Liver (tissue), 3 donors: ENCODE data around the gene GAB2.

Experiments used
- GABPA ChIP-seq, 2 donors: IDR thresholded peaks in 1 of 2; conservative IDR thresholded peaks in 1 of 2; 2 replicates each; pipeline ENCODE4 v1.6.1; 2016; ENCODE audit warnings: antibody characterized with exemption in 2 of 2, mild to moderate bottlenecking in 1 of 2, moderate library complexity in 1 of 2
- JUND ChIP-seq, 2 donors: IDR thresholded peaks; 2 replicates each; pipeline ENCODE4 v1.6.1; 2016; ENCODE audit warnings: antibody characterized with exemption in 2 of 2
- NR2F2 ChIP-seq: IDR thresholded peaks from 2 replicates; pipeline ENCODE4 v1.6.1; 2016; ENCODE audit warnings: antibody characterized with exemption
- RAD21 ChIP-seq, 2 donors: IDR thresholded peaks; 2 replicates each; pipeline ENCODE4 v1.6.1; 2016; ENCODE audit warnings: antibody characterized with exemption in 2 of 2, mild to moderate bottlenecking in 2 of 2
- REST ChIP-seq: IDR thresholded peaks from 2 replicates; pipeline ENCODE4 v1.6.1; 2016; ENCODE audit warnings: antibody characterized with exemption, mild to moderate bottlenecking
- SP1 ChIP-seq: IDR thresholded peaks from 2 replicates; pipeline ENCODE4 v1.6.1; 2018; ENCODE audit warnings: antibody characterized with exemption, mild to moderate bottlenecking
- TAF1 ChIP-seq: conservative IDR thresholded peaks from 2 replicates; pipeline ENCODE4 v1.6.1; 2016; ENCODE audit warnings: antibody characterized with exemption, mild to moderate bottlenecking
- YY1 ChIP-seq: IDR thresholded peaks from 2 replicates; pipeline ENCODE4 v1.6.1; 2016; ENCODE audit warnings: antibody characterized with exemption, mild to moderate bottlenecking
- TF ChIP-seq, protein P1 (sequence below): fragments of 150-350 bp; IDR thresholded peaks from 2 replicates; pipeline ENCODE4 v1.5.1; 2017; ENCODE audit warnings: improper control_type of control experiment, low read depth, low read length; ENCODE audit not compliant: missing input control
- TF ChIP-seq, protein P2 (sequence below): IDR thresholded peaks from 2 replicates; pipeline ENCODE4 v1.6.1; 2016; ENCODE audit warnings: antibody characterized with exemption
- TF ChIP-seq, protein P3 (sequence below): IDR thresholded peaks from 2 replicates; pipeline ENCODE4 v1.6.1; 2016; ENCODE audit warnings: antibody characterized with exemption
- donor health status: healthy.
- donor health status: healthy.

DNA sequence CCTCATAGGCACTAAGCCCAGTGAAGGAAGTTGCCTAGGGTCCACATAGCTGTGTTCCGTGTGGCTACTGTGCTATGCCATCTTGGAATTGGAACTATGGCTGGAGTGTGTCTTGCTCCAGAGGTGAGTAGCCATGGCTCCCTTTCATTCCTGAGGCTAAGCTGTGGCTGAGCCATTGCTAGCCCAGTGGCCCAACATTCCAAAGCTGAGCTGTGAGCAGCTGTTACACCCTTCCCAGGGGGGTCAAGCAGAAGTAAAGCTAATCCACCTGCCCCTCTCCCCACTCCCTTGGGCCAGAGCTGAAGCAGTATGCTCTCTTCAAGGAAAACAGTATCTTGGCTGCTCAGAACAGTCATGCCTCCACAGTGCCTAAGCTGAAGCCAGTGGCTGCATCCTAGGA, 177.8 kb downstream of the GAB2 start:
- TF ChIP-seq, protein P1, sequence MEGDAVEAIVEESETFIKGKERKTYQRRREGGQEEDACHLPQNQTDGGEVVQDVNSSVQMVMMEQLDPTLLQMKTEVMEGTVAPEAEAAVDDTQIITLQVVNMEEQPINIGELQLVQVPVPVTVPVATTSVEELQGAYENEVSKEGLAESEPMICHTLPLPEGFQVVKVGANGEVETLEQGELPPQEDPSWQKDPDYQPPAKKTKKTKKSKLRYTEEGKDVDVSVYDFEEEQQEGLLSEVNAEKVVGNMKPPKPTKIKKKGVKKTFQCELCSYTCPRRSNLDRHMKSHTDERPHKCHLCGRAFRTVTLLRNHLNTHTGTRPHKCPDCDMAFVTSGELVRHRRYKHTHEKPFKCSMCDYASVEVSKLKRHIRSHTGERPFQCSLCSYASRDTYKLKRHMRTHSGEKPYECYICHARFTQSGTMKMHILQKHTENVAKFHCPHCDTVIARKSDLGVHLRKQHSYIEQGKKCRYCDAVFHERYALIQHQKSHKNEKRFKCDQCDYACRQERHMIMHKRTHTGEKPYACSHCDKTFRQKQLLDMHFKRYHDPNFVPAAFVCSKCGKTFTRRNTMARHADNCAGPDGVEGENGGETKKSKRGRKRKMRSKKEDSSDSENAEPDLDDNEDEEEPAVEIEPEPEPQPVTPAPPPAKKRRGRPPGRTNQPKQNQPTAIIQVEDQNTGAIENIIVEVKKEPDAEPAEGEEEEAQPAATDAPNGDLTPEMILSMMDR: no peak
- TF ChIP-seq REST: no peak
- no peak for TF ChIP-seq JUND (IDR thresholded peaks at IDR 0.05)
- TF ChIP-seq NR2F2: no peak
- TF ChIP-seq RAD21 (IDR thresholded peaks at IDR 0.05): no peak
- no peak for TF ChIP-seq TAF1
- no peak for TF ChIP-seq SP1
- TF ChIP-seq, protein P2, sequence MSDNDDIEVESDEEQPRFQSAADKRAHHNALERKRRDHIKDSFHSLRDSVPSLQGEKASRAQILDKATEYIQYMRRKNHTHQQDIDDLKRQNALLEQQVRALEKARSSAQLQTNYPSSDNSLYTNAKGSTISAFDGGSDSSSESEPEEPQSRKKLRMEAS: no peak
- no peak for TF ChIP-seq GABPA (IDR thresholded peaks at IDR 0.05 in 1 of 2, conservative IDR thresholded peaks at IDR 0.05 in 1 of 2)
- TF ChIP-seq YY1: no peak
- TF ChIP-seq, protein P3, sequence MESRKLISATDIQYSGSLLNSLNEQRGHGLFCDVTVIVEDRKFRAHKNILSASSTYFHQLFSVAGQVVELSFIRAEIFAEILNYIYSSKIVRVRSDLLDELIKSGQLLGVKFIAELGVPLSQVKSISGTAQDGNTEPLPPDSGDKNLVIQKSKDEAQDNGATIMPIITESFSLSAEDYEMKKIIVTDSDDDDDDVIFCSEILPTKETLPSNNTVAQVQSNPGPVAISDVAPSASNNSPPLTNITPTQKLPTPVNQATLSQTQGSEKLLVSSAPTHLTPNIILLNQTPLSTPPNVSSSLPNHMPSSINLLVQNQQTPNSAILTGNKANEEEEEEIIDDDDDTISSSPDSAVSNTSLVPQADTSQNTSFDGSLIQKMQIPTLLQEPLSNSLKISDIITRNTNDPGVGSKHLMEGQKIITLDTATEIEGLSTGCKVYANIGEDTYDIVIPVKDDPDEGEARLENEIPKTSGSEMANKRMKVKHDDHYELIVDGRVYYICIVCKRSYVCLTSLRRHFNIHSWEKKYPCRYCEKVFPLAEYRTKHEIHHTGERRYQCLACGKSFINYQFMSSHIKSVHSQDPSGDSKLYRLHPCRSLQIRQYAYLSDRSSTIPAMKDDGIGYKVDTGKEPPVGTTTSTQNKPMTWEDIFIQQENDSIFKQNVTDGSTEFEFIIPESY: no peak
